HG02943 (cell line): ENCODE results near the gene XPNPEP3.
"Not testable (repeated sequence)": the region's sequence is repeated elsewhere in the genome, so short reads cannot be mapped to it uniquely, and the experiment has no call there.

Source experiments
- ATAC-seq: cut with Tn5 transposase; IDR thresholded peaks from one replicate; pipeline ENCODE4 v1.9.1; 2021; ENCODE audit warnings: mild to moderate bottlenecking, low read depth, moderate library complexity; ENCODE audit not compliant: unreplicated experiment

Gene XPNPEP3

GRCh38 chr22:40856513-40857308, at the start of gene XPNPEP3, which contains the start of gene ST13:
Gene XPNPEP3 (plus strand): TSS chr22:40857148. CDS start chr22:40857182, 34 bp downstream.
Gene ST13 (minus strand): TSS chr22:40856639. CDS start chr22:40856540, 99 bp downstream.
- ATAC-seq: peak; percentile 85

- ATAC-seq: no peak
Observed at GRCh38 chr22:40808018-40808841, 48.7 kb upstream of the XPNPEP3 start.

- ATAC-seq: no peak
Observed at GRCh38 chr22:40813912-40814315, 43.0 kb upstream of the XPNPEP3 start.

- ATAC-seq: no peak
Observed at GRCh38 chr22:40817737-40818136, 39.2 kb upstream of the XPNPEP3 start.

GRCh38 chr22:40818192-40818746, 38.7 kb upstream of the XPNPEP3 start:
- ATAC-seq: no peak

GRCh38 chr22:40818747-40819598, 38.0 kb upstream of the XPNPEP3 start, which contains the start of gene SLC25A17:
Gene SLC25A17 (minus strand): TSS chr22:40819346. CDS start chr22:40819248, 98 bp downstream.
- ATAC-seq: no peak

GRCh38 chr22:40819599-40820140, 37.3 kb upstream of the XPNPEP3 start:
- no peak for ATAC-seq

GRCh38 chr22:40823426-40823825, 33.5 kb upstream of the XPNPEP3 start:
- no peak for ATAC-seq

- ATAC-seq: not testable (repeated sequence)
Observed at GRCh38 chr22:40826292-40826691, 30.7 kb upstream of the XPNPEP3 start.

- no peak for ATAC-seq
Observed at GRCh38 chr22:40826984-40827741, 29.8 kb upstream of the XPNPEP3 start.

GRCh38 chr22:40829131-40829530, 27.8 kb upstream of the XPNPEP3 start:
- ATAC-seq: no peak

GRCh38 chr22:40834619-40835018, 22.3 kb upstream of the XPNPEP3 start:
- ATAC-seq: no peak

- ATAC-seq: no peak
Observed at GRCh38 chr22:40838486-40838885, 18.5 kb upstream of the XPNPEP3 start.

GRCh38 chr22:40844951-40845350, 12.0 kb upstream of the XPNPEP3 start:
- no peak for ATAC-seq

- ATAC-seq: not testable (repeated sequence)
Observed at GRCh38 chr22:40845816-40846215, 11.1 kb upstream of the XPNPEP3 start.

GRCh38 chr22:40853333-40853732, 3.6 kb upstream of the XPNPEP3 start:
- ATAC-seq: no peak

GRCh38 chr22:40853961-40854360, 3.0 kb upstream of the XPNPEP3 start:
- ATAC-seq: no peak

- no peak for ATAC-seq
Observed at GRCh38 chr22:40855071-40855978, 1.6 kb upstream of the XPNPEP3 start.
